Ovary (tissue), 3 donors: Measurements from ENCODE around the gene C19orf33.

Experiments used
- EP300 ChIP-seq: sonication (generic); formaldehyde crosslinking; IDR thresholded peaks from one replicate; pipeline ENCODE4 v1.6.1; 2017; ENCODE audit warnings: antibody characterized with exemption
- POLR2A ChIP-seq: fragments of 450-650 bp; IDR thresholded peaks from one replicate; pipeline ENCODE4 v1.6.1; 2017; ENCODE audit warnings: antibody characterized with exemption, mild to moderate bottlenecking, moderate library complexity
- TF ChIP-seq, protein P1 (sequence below), 3 donors: fragments of 450-650 bp in 2 of 3; fragments of 200-600 bp in 1 of 3; IDR thresholded peaks; one replicate each; pipeline versions ENCODE4 v1.5.1 to v1.8.0; 2016 to 2022; ENCODE audit warnings: antibody characterized with exemption in 3 of 3, mild to moderate bottlenecking in 1 of 3
- donor health status: DM: no; HTN: no; CAD: no.

DNA sequence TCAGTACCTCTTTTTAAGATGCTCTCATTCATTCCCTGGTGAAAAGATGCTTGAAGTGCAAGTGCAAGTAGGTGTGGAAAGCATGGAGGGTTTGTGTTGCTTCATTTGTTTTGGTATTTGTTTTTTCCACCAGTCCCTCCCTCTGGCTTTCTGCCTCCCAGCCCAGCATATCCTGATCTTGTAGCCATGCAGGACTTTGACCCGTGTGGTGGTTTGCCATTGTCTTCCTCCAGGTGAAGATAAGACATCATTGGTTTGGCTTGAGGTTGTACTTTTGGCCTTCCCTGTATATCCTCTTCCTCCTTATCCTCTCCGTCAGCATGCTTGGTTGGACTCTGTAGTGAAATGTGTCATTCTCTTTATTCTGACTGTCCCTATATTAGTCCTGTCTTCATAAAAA, 30.6 kb upstream of the C19orf33 start:
- TF ChIP-seq, protein P1, sequence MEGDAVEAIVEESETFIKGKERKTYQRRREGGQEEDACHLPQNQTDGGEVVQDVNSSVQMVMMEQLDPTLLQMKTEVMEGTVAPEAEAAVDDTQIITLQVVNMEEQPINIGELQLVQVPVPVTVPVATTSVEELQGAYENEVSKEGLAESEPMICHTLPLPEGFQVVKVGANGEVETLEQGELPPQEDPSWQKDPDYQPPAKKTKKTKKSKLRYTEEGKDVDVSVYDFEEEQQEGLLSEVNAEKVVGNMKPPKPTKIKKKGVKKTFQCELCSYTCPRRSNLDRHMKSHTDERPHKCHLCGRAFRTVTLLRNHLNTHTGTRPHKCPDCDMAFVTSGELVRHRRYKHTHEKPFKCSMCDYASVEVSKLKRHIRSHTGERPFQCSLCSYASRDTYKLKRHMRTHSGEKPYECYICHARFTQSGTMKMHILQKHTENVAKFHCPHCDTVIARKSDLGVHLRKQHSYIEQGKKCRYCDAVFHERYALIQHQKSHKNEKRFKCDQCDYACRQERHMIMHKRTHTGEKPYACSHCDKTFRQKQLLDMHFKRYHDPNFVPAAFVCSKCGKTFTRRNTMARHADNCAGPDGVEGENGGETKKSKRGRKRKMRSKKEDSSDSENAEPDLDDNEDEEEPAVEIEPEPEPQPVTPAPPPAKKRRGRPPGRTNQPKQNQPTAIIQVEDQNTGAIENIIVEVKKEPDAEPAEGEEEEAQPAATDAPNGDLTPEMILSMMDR (IDR thresholded peaks at IDR 0.05), result no peak
- TF ChIP-seq POLR2A, result no peak
- no peak for TF ChIP-seq EP300
